ENCODE measurements around the gene NOXA1. TPM values are rescaled to one million over a fixed set of nuclear protein-coding genes. Genes with fewer than 3 reads are reported as not detected.

Gene NOXA1
- total RNA-seq, 1 donor from 2014 or later: 6.5 TPM

- H3K4me1 ChIP-seq: peaks cover 25% of the 10 kb centered on the region
- ATAC-seq (peak; percentile 64), DNase-seq (peak; percentile 87)
- H3K9me3 ChIP-seq: no peaks in the 10 kb centered on the region
- no peak for TF ChIP-seq CTCF (IDR thresholded peaks at IDR 0.05)
- no peaks in the 10 kb centered on the region for H3K36me3 ChIP-seq
- H3K27me3 ChIP-seq: no peaks in the 10 kb centered on the region
- peak overlapping the region; percentile 79 for H3K27ac ChIP-seq
- intact Hi-C loops (cut with DNase I): no loop called here
- H3K4me3 ChIP-seq: no peak overlapping the region
These were observed 11.4 kb upstream of the NOXA1 start for GRCh38 chr9:137411645-137412380.

GRCh38 chr9:137412431-137412830, 10.8 kb upstream of the NOXA1 start:
- H3K4me3 ChIP-seq: no peak overlapping the region
- ATAC-seq: no peak
- no peaks in the 10 kb centered on the region for H3K36me3 ChIP-seq
- H3K27me3 ChIP-seq: no peaks in the 10 kb centered on the region
- no peaks in the 10 kb centered on the region for H3K9me3 ChIP-seq
- intact Hi-C loops (cut with DNase I): no loop called here
- no peak for DNase-seq
- H3K27ac ChIP-seq: peak overlapping the region; percentile 79
- TF ChIP-seq CTCF (IDR thresholded peaks at IDR 0.05): no peak
- peaks cover 21% of the 10 kb centered on the region for H3K4me1 ChIP-seq

- Histone ChIP-seq H3K27ac (no peak overlapping the region), H3K36me3 (no peaks in the 10 kb centered on the region), H3K4me3 (no peak overlapping the region), H3K4me1 (peaks cover 19% of the 10 kb centered on the region), H3K9me3 (no peaks in the 10 kb centered on the region), H3K27me3 (no peaks in the 10 kb centered on the region)
- intact Hi-C loops (cut with DNase I): no loop called here
- no peak for DNase-seq
- no peak for ATAC-seq
- TF ChIP-seq CTCF (IDR thresholded peaks at IDR 0.05): no peak
These were observed 7.7 kb upstream of the NOXA1 start for GRCh38 chr9:137415451-137415850.

- H3K27ac ChIP-seq: no peak overlapping the region
- no peaks in the 10 kb centered on the region for H3K27me3 ChIP-seq
- intact Hi-C loops (cut with DNase I): no loop called here
- H3K4me3 ChIP-seq: no peak overlapping the region
- DNase-seq (no peak), ATAC-seq (no peak)
- H3K9me3 ChIP-seq: no peaks in the 10 kb centered on the region
- no peaks in the 10 kb centered on the region for H3K36me3 ChIP-seq
- no peak for TF ChIP-seq CTCF (IDR thresholded peaks at IDR 0.05)
- H3K4me1 ChIP-seq: peaks cover 14% of the 10 kb centered on the region
These were observed 7.1 kb upstream of the NOXA1 start for GRCh38 chr9:137416006-137416562.

GRCh38 chr9:137416563-137417151, 6.5 kb upstream of the NOXA1 start:
- Histone ChIP-seq H3K27ac (peak overlapping the region; percentile 36), H3K4me1 (peaks cover 17% of the 10 kb centered on the region), H3K4me3 (peak overlapping the region; percentile 45), H3K36me3 (no peaks in the 10 kb centered on the region), H3K9me3 (no peaks in the 10 kb centered on the region), H3K27me3 (no peaks in the 10 kb centered on the region)
- no peak for DNase-seq
- intact Hi-C loops (cut with DNase I): no loop called here
- peak; percentile 3 for ATAC-seq
- no peak for TF ChIP-seq CTCF (IDR thresholded peaks at IDR 0.05)

Data from upper lobe of right lung (tissue), 1 donor.